HG02884 (cell line): ENCODE data around the gene FGF3.
"Not testable (repeated sequence)": the region's sequence is repeated elsewhere in the genome, so short reads cannot be mapped to it uniquely, and the experiment has no call there.

Experiments used
- ATAC-seq: cut with Tn5 transposase; IDR thresholded peaks from one replicate; pipeline ENCODE4 v1.9.1; 2021; ENCODE audit warnings: mild to moderate bottlenecking, moderate library complexity; ENCODE audit not compliant: unreplicated experiment

The FGF3 gene

DNA sequence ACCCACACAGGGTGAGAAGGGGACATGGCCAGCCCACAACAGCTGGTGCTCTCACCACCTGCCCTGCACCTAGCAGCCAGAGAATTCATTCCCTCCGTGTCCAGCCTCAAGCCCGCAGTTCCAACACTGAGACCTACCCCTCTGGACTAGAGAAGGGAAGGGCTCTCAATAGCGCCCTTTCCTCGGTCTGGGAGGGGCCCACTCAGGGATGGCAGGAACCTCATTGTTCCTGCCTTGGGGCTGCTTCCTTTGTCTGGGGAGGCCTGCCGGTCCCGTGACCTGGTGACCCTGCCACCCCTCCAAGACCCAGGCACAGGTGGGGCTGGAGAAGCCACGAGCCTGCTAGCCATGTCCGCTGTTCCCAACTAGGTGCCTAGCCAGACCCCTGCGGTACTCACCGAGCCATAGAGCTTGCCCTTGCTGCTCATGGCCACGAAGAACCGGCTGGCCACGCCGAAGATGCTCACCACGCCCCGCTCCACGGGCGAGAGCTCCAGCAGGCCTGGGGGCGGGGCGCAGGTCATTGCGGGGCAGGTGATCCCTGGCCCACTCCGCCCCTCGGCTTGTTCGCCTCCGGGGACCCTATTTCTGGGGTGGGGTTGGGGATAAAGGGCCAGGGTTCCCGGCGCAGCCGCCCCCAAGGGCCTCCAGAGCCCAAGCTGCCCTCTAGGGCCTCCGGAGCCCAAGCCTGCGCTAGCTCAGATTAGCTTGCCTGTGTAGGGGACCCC is 45.4 kb downstream of the FGF3 start:
- no peak for ATAC-seq

DNA sequence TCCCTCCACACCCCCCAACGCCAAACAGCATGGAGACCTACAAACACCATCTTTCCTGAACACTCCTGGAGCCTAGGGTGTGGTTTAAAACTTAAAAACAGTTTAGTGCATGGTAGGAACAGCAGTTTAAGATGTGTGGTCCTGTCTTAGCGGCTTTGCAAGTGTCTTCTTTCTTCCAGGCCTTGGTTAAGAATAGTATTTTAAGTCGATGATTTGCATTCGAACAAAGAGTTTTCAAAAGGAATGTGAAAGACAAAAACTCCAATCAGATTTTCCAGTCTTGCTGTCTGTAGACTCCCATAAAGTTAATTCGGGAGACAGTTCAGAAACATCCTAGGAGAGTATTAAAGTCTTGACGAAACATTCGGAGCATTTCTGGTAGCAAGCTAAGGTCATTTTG is 47.8 kb downstream of the FGF3 start:
- no peak for ATAC-seq

DNA sequence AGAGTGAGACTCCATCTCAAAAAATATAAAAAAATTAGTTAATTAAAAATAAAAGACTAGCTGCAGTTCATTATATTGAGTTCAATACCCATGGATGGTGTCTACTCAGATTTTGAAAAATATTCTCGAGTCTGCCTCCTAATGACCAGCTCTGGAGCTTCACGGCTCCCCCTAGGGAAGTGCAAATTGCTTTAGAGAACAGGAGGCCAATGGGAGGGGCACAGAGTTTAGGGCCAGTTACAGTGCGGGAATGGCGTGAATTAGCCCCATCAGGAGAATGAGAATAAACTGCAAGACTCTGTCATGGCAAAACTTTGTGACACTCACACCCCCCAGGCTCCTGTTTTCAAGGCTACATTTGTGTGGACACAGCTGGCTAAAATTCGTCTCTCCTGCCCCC is 48.7 kb downstream of the FGF3 start:
- ATAC-seq, result no peak

DNA sequence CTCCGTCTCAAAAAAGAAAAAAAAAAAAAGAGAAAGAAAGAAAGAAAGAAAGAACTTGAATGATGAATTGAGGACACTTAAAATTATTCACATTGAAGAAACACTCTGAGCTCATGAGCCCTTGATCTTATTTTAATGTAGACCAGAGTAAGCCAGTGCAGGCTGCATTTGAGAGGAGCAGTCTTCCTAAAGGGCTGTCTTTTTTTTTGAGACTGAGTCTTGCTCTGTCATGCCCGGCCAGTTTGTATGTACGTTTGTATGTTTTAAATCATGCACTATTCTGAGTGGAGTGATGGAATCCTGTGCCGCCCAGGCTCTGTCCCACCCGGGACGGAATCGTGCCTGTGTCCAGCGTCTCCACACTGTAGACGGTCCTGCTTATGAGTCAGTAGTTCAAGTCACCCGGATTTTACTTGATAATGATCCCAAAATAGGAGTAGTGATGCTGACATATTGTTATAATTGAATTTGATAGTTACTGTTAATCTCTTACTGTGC is 53.7 kb downstream of the FGF3 start:
- ATAC-seq, result no peak

DNA sequence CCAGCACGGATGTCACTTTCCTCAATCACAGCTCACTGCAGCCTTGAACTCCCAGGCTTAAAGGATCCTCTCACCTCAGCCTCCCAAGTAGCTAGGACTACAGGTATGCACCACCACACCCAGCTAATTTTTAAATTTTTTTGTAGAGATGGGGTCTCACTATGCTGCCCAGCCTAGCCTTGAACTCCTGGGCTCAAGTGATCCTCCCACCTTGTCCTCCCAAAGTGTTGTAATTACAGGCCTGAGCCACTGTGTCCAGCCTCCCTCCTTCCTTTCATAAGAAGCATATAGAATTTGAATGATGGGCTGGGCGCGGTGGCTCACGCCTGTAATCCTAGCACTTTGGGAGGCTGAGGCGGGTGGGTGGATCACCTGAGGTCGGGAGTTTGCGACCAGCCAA is 54.3 kb downstream of the FGF3 start:
- ATAC-seq, result not testable (repeated sequence)

DNA sequence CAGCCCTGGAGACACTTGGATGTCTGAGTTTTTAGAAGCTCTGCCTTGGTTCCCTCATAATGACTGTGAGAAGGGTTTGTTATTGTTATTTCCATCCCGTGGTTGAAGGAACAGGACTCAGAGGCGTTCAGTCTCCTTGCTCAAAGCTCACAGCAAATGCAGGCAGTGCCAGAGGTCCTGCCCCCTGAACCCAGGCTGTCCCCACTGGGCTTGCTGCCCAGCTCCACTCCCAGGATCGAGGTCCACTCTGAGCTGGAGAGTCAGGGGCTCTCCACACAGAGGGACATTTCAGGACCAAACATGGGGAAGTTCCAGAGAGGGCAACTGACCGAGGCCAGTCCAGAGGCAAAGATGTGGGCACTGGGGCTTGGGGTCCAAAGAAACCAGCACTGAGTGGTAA is 58.9 kb downstream of the FGF3 start:
- ATAC-seq, result no peak
